Right renal cortex interstitium (tissue), 3 donors: Measurements from ENCODE around the gene RLBP1. TPM values are rescaled to one million over a fixed set of nuclear protein-coding genes. Genes with fewer than 3 reads are reported as not detected.

ENCODE experiments used
- DNase-seq, 3 donors: peaks; one replicate each; pipeline ENCODE4 v3.0.0-alpha.2; 2013; ENCODE audit warnings: low read depth in 3 of 3, low spot score in 2 of 3
- polyA plus RNA-seq, 3 donors: library from polyadenylated mRNA; unstranded; fragments of 120-200 nt; gene quantifications; one replicate each; pipeline ENCODE4 v1.2.1, GENCODE V29; 2013; ENCODE audit not compliant: insufficient read length in 3 of 3

RLBP1 gene
- polyA plus RNA-seq, 3 donors, result not detected

DNA sequence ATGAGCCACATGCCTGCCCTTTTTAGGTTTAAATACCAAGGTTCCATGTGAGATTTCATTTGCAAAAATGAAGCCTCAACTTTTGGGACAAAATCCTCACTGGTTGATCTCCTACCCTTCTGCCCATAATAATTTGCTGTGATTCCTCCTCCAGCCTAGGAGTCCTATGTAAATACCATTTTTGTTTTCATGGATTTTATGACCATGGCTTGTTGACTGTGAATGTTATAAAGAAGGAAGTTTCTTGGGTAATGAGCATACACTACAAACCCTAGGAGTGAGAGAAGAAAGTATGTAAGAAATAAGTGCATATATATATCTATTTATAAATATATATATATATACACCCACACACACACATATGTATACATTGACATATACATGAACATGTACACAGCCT is 13.1 kb downstream of the RLBP1 start:
- no peak for DNase-seq

DNA sequence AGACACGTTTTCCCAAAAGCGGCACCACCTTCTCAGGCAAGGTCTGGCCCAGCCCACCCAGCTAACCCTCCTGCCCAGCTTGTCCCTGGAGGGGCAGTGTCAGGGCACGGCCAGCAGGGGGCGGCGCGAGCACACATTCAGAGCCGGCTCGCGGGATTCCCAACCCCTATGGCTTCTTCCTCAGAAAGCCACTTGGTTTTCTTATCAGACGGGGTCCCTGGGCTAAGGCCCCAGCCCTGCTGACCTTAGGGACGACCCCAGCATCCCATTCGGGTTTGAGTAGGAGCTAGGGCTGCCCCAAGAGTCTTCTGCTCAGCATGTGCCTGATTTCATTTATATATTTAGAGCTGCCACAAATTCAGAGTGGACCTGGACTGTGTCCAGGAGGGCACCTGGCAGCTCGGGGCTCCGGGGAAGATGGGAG is 14.5 kb downstream of the RLBP1 start:
- DNase-seq, result peak; percentile 31 to 50 (median 31)

- no peak for DNase-seq
These were observed 15.3 kb downstream of the RLBP1 start for GRCh38 chr15:89205991-89206585.

DNA sequence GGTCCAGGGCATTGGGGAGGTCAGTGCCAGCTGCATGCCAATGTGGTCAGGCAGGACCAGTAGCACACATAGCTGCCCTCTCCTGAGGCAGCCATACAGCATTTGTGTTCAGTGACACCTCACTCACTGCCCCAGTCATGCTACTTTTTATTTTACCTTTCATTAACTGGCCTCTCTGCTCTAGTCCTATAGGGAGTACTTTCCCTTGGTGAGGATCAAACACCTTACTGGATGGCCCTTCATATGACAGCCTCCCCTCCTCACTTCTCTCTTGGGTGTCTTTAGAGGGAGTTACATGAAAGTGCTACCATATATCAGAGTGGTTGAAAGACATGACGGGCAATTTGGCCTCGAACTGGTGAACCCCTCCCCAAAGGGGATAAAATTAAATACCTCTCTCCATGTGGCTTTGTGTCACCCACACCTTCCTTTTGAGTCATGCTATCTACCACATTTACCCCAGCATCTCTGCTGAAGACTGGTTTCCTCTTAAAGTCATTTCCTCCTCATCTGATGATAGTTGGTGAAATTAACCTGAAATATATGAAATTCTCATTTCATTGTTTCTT is 17.6 kb downstream of the RLBP1 start:
- DNase-seq, result no peak

DNA sequence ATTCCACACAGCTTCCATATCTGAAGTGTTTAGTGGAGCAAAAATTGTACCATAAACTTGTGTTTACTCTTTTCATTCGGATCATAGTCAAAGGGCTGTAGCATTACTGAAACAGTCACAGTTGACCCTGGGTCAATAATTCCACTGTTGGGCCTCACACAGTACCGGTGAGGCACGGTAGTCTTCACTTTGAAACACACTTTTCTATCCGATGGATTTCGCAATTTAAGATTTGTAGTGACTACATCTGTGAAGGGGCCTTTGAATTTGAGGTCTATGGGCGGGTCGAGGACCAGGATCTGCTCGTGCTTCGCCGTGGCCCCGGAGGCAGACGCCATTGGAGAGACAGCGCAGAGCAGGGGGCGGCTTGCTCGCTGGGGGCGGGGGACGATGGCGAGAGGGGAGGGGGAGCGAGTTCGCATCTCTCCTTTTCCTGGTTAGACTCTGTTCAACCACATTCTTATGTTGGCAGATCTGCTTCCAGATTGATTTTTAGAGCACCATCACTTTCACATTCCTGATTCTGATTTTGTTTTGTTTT is 19.8 kb downstream of the RLBP1 start:
- no peak for DNase-seq

GRCh38 chr15:89200182-89200581 is 21.2 kb downstream of the RLBP1 start:
- no peak for DNase-seq

DNA sequence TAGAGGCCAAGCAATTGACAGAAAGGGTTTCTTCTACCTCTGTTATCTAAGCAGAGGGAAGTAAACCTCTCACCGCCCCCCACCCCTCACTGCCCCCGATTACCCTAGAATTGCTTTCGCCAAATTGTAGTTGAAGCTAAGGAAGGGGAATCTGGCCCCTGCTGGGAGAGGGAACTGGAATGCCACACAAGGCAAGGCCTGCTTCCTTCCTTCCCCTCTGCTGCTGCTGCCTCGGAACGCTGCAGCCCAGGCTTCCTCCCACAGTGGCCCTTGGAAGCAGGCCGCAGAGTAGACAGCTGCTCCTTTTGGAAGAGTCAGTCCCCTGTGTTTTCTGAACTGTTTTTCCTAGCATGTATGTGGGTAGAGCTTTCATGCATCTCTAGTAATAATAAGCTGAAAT is 21.6 kb downstream of the RLBP1 start:
- DNase-seq, result no peak

- DNase-seq, result no peak
These were observed 22.4 kb downstream of the RLBP1 start for GRCh38 chr15:89198934-89199333.

GRCh38 chr15:89198196-89198595 is 23.2 kb downstream of the RLBP1 start:
- no peak for DNase-seq

DNA sequence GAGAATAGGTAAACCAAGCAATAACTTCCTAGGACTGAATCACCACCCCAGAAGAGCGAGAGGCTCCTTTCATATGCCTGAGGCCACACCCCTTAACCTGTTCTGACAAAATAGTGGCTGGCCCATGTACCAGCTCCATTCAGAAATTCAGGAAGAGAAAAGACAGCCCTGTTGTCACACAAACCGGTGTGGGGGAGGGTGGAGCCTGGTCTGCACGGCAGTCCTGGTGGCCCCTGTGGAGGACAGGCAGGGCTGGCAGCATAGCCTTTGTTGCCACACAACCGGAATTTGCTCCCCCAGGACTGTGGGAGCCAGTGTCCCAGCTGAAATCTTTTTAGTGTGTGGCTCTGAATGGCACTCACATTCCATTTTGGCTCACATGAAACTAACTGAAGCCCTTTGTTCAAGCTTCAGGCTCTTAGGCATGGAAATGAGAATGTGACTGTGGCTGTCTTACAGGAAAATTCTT is 23.8 kb downstream of the RLBP1 start:
- DNase-seq, result peak in 2 of 3 donors; percentile 2 to 12

DNA sequence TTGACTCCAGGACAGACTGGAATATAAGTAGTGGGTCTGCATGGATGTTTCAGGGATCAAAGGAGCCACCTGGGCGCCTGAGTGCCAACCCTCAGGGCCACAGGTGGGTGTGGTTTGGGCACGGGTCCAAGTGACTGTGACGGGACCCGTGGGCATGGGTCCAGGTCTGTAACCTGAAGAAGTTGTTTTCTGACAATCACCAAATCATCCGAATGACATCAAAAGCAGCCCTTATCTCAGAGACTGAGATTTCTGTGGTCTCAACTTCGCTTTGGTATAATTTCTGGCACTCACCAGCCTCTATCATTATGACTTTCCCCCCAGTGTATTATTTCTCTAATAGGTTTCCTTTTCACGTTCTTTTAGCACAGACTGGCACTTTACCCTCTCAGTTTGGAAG is 24.4 kb downstream of the RLBP1 start:
- no peak for DNase-seq

- no peak for DNase-seq
These were observed 25.1 kb downstream of the RLBP1 start for GRCh38 chr15:89196241-89196640.

DNA sequence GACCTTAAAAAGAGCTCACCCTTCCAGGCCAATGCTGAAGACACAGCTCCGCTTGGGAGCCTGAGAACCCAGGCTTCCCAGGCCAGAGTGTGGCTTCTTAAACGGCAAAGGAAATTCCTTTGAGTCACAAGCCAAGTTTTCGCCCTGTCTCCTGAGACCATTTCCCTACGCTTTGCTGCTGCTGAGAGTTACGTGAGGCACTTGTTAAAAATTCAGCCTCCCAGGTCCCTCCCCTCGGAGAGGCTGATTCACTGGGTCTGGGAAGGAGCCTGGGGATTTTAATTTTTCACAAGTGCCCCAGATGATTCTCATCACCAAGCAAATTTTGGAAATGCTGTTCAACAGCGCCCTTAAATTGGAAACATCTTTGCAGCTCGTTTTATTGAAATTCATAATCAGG is 25.5 kb downstream of the RLBP1 start:
- DNase-seq, result no peak

DNA sequence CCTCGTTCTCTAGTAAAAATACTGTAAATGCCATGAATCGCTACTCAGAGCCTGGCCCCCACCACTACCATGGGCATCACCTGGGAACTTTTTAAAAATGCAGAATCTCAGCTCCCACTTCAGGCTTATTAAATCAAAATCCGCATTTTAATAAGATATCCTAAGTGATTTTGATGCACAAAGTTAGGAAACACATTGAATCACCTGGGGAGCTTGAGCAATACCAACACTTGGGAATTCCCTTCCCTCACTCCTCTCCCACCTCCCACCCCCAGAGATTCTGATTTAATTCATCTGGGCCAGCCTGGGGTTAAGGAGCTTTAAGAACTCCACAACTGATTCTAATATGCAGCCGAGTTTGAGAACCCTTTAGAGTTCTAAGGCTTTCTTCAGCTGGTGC is 26.8 kb downstream of the RLBP1 start:
- no peak for DNase-seq

DNA sequence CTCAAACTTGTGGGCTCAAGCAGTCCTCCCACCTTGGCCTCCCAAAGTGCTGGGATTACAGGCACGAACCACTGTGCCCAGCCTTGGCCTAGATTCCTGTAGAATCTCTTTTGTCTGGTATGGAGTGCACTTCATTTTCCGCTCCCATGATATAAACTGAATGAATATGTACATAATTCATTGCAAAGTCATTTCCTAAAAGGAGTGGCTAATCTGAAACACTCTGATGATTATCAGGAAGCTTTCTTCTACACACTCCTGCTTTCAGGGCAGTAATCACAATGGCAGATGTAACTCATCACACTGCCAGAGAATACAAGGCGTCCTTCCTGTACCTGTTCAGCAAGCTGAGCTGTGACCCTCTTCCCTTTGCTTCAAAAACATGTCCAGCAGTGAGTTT is 28.6 kb downstream of the RLBP1 start:
- DNase-seq, result no peak

DNA sequence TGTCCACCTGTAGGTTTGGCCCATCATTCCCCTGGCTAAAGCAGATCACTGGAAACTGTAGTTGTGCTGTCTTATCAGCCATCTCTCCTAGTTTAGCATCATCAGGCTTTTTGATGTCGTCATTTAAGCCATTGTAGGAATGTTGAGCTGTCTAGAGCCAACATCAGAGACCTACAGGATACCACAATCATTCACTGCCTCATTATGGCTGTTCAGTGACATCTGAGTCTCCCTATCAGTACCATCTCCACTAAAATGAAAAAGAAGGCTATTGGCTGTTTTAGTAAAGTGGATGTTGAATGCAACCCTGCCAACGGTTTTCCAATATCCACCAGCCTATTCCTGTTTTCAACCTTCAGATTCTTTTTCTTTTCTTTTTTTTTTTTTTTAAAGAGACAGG is 29.2 kb downstream of the RLBP1 start:
- DNase-seq, result no peak

DNA sequence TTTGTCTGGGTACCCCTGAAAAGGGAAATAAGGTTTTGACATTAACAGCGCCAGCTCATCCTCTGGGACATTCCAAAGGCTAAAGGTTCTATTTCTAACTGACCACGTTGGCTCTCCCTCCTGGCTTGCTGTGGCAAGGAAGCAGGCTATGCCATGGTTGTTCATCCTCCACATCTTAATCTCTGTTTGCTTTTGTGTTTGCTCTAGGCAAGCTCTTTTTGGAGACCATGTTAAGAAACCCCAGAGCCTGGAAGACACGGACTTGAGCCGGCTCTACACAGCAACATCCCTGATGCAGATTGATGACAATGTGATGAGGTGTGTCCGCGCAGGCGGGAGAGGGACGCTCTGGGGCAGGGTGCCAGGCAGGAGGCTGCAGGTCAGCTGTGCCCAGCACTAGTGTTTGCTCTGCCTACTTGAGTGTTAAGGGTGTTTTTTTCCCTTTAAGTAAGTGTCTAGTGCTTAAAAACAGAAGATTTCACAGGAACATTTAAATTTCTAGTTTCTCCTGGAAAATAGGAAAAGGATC is 33.3 kb downstream of the RLBP1 start:
- no peak for DNase-seq

DNA sequence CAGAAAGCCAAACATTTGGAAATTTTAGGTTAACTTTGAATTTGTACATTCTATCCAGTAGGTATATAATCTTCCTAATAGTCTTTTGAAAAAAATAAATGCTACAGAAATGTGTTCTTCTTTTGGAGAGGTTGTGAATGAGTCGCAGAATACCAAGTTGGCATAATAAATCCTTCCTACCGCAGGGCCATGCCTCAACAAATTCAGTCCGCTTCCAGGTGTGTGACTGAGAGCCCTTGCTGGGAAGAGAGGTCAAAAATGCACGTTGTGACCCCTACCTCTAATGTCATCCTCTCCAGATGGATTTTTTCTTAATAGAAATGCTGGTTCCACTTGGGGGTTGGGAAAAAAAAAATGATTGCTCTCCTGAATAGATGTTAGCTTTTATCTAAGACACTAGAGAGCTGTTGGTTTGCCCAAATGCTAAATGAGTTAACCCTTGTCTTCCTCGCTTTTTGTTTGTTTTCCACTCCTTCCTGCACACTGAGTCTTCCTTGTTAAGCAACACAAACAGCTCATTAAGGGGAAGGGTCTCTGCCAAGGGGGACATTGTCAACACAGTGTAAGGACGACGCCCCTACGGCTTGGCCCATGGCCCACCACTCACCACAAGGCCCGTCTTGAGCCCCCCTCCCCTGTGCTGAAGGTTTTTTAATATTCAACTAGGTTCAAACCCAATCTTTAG is 33.9 kb downstream of the RLBP1 start:
- DNase-seq, result no peak

- DNase-seq, result no peak
These were observed 34.6 kb downstream of the RLBP1 start for GRCh38 chr15:89186803-89187202.

- DNase-seq, result no peak
These were observed 36.4 kb downstream of the RLBP1 start for GRCh38 chr15:89184886-89185526.

GRCh38 chr15:89184357-89184756 is 37.0 kb downstream of the RLBP1 start:
- no peak for DNase-seq
